Measurements from ENCODE around the gene OS9. TPM values are rescaled to one million over a fixed set of nuclear protein-coding genes. Genes with fewer than 3 reads are reported as not detected.
"Not testable (repeated sequence)": the region's sequence is repeated elsewhere in the genome, so short reads cannot be mapped to it uniquely, and the experiment has no call there.

The OS9 gene
- total and polyA plus RNA-seq, 7 donors: 69.1 to 243 (median 140) TPM

GRCh38 chr12:57672801-57673200 is 21.1 kb upstream of the OS9 start:
- Histone ChIP-seq H3K27ac (no peak overlapping the region), H3K9me3 (no peaks in the 10 kb centered on the region), H3K4me1 (no peaks in the 10 kb centered on the region), H3K4me3 (no peak overlapping the region), H3K27me3 (no peaks in the 10 kb centered on the region), H3K36me3 (no peaks in the 10 kb centered on the region)
- 88% methylated on average over 6 of the region's 6 CpGs for WGBS, 2 donors
- no peak for DNase-seq
- TF ChIP-seq CTCF (IDR thresholded peaks at IDR 0.05) (no peak), EP300 (IDR thresholded peaks at IDR 0.05) (no peak), POLR2A (IDR thresholded peaks at IDR 0.05) (no peak), POLR2AphosphoS5 (IDR thresholded peaks at IDR 0.05) (no peak)
- intact Hi-C loops (cut with DNase I): no loop called here

- H3K4me3 ChIP-seq: no peak overlapping the region
- H3K36me3 ChIP-seq: no peaks in the 10 kb centered on the region
- no peak overlapping the region for H3K27ac ChIP-seq
- no peaks in the 10 kb centered on the region for H3K9me3 ChIP-seq
- H3K4me1 ChIP-seq: no peaks in the 10 kb centered on the region
- TF ChIP-seq POLR2AphosphoS5 (IDR thresholded peaks at IDR 0.05) (no peak), EP300 (IDR thresholded peaks at IDR 0.05) (no peak), POLR2A (IDR thresholded peaks at IDR 0.05) (no peak), CTCF (IDR thresholded peaks at IDR 0.05) (no peak)
- WGBS, 2 donors: 93% methylated on average over 29 of the region's 29 CpGs
- intact Hi-C loops (cut with DNase I): no loop called here
- DNase-seq: no peak
- H3K27me3 ChIP-seq: no peaks in the 10 kb centered on the region
These were observed 19.2 kb upstream of the OS9 start for GRCh38 chr12:57674691-57675090.

DNA sequence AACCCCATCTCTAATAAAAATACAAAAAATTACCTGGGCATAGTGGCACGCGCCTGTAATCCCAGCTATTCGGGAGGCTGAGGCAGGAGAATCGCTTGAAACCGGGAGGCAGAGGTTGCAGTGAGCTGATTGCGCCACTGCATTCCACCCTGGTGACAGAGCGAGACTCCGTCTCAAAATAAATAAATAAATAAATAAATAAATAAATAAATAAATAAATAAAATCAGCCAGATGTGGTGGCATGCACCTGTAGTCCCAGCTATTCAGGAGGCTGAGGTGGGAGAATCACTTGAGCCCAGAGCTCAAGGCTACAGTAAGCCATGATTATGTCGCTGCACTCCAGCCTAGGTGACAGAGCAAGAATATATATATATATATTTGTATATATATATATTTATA is 16.0 kb upstream of the OS9 start:
- H3K27me3 ChIP-seq; H3K4me3 ChIP-seq; DNase-seq; intact Hi-C loops (cut with DNase I); H3K4me1 ChIP-seq; H3K9me3 ChIP-seq; H3K27ac ChIP-seq; H3K36me3 ChIP-seq: not testable (repeated sequence)
- 93 to 95% methylated on average over 9 of the region's 9 CpGs for WGBS, 2 donors

GRCh38 chr12:57679697-57680096 is 14.2 kb upstream of the OS9 start:
- Histone ChIP-seq H3K27ac (no peak overlapping the region), H3K27me3 (no peaks in the 10 kb centered on the region), H3K4me1 (no peaks in the 10 kb centered on the region), H3K36me3 (no peaks in the 10 kb centered on the region), H3K9me3 (no peaks in the 10 kb centered on the region), H3K4me3 (no peak overlapping the region)
- TF ChIP-seq CTCF (IDR thresholded peaks at IDR 0.05): no peak
- no peak for TF ChIP-seq POLR2A (IDR thresholded peaks at IDR 0.05)
- TF ChIP-seq POLR2AphosphoS5 (IDR thresholded peaks at IDR 0.05): no peak
- TF ChIP-seq EP300 (IDR thresholded peaks at IDR 0.05): no peak
- intact Hi-C loops (cut with DNase I): no loop called here
- no peak for DNase-seq

DNA sequence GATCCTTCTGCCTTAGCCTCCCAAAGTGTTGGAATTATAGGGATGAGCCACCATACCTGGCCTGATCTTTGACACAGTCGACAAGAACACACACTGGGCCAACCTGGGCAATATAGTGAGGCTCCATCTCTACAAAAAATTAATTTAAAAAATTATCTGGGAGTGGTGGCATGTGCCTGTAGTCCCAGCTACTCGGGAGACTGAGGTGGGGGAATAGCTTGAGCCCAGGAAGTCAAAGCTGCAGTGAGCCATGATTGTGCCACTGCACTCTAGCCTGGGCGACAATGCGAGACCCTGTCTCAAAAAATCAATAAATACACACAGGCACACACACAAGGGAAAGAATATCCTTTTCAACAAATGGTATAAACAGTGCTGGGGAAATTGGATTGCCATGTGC is 6.1 kb upstream of the OS9 start:
- WGBS, 2 donors: 75 to 76% methylated on average over 4 of the region's 4 CpGs
- intact Hi-C loops (cut with DNase I): no loop called here

More for the DNA sequence above, 6.1 kb upstream of the OS9 start:
- Histone ChIP-seq H3K27ac (no peak overlapping the region), H3K27me3 (peaks cover 0 to 18% (median 0%) of the 10 kb centered on the region in 3 donors), H3K36me3 (no peaks in the 10 kb centered on the region), H3K9me3 (no peaks in the 10 kb centered on the region), H3K4me1 (no peaks in the 10 kb centered on the region), H3K4me3 (no peak overlapping the region)
- no peak for DNase-seq
- TF ChIP-seq POLR2A (IDR thresholded peaks at IDR 0.05) (no peak), CTCF (IDR thresholded peaks at IDR 0.05) (no peak), EP300 (IDR thresholded peaks at IDR 0.05) (no peak), POLR2AphosphoS5 (IDR thresholded peaks at IDR 0.05) (no peak)

Data from sigmoid colon (tissue), 7 donors.